MM.1S (cell line): Measurements from ENCODE around the gene ALDH1A3.

Experiments
- CTCF ChIP-seq: fragments of 300-600 bp; sonication (generic); IDR thresholded peaks from 2 replicates; pipeline ENCODE4 v1.5.1; 2016; ENCODE audit warnings: antibody characterized with exemption, low read length, mixed read lengths
- EZH2 ChIP-seq: fragments of 300-600 bp; sonication (generic); optimal IDR thresholded peaks from 2 replicates; pipeline ENCODE3; 2017; ENCODE audit warnings: low read depth, mild to moderate bottlenecking, antibody characterized with exemption, low read length, mixed read lengths

- TF ChIP-seq CTCF, result no peak
- TF ChIP-seq EZH2, result no peak
Observed at GRCh38 chr15:100858294-100858693, 21.3 kb upstream of the ALDH1A3 start.
